Measurements from ENCODE around the gene HDAC11. TPM values are rescaled to one million over a fixed set of nuclear protein-coding genes. Genes with fewer than 3 reads are reported as not detected.

The HDAC11 gene
- total and polyA plus RNA-seq, 2 of the 13 experiments (the other 11 are each of a cell fraction or from before 2014, with no cell fraction given): 13.7 to 33.1 TPM

- H3K4me1 ChIP-seq (ENCODE audit: insufficient read depth, low read length): peaks cover 10% of the 10 kb centered on the region
- intact Hi-C loops (cut with micrococcal nuclease; ENCODE audit: unreplicated experiment) (no loop called here), in situ Hi-C loops (cut with HindIII; ENCODE audit: extremely low pct_ligation_motif_present, low pct_unique_long_range_greater_than_20kb) (no loop called here)
- no peak overlapping the region for H3K9ac ChIP-seq (ENCODE audit: insufficient read depth, low read depth, low read length)
- BruUV-seq (replicated peaks): no TSS peak
- CTCF ChIA-PET (ENCODE audit: low intra/inter-chr PET ratio, low total read pairs): no interaction called here
- no peak for FAIRE-seq
- no peak for ATAC-seq
- no peak overlapping the region for H3K4me2 ChIP-seq (ENCODE audit: low read depth, low read length)
- peaks cover 8 to 51% of the 10 kb centered on the region in 2 experiments for H3K27me3 ChIP-seq (ENCODE audit: control insufficient read depth in 1 of 2, insufficient read depth in 2 of 2, low read length in 2 of 2)
- no peaks in the 10 kb centered on the region for H4K20me1 ChIP-seq (ENCODE audit: insufficient read depth, low read length)
- no peak for DNase-seq (ENCODE audit: low spot score)
- 2% methylated on average over 12 of the region's 12 CpGs for WGBS (ENCODE audit: low lambda C conversion rate)
- no peak overlapping the region for H3K4me3 ChIP-seq (replicated peaks in 1 of 3; ENCODE audit: insufficient read depth in 1 of 3, low read depth in 2 of 3, low read length in 3 of 3)
- POLR2A ChIA-PET: no interaction called here
- no peaks in the 10 kb centered on the region for H3K36me3 ChIP-seq (replicated peaks in 1 of 2; ENCODE audit: control insufficient read depth in 1 of 2, insufficient read depth in 2 of 2, low read length in 2 of 2)
- no peaks in the 10 kb centered on the region for H3K9me3 ChIP-seq (ENCODE audit: low read length)
- H3K27ac ChIP-seq (ENCODE audit: extremely low read length, insufficient read depth, low read length): no peak overlapping the region
- H2AFZ ChIP-seq (ENCODE audit: low read length): no peak overlapping the region
- TF ChIP-seq CTCF (CRISPR knock-in tag; IDR thresholded peaks at IDR 0.05) (no peak), ELF3 (CRISPR knock-in tag; IDR thresholded peaks at IDR 0.05) (no peak), ZNF577 (CRISPR knock-in tag; IDR thresholded peaks at IDR 0.05; ENCODE audit: borderline replicate concordance, low read depth) (no peak), MYNN (CRISPR knock-in tag; IDR thresholded peaks at IDR 0.05; ENCODE audit: low read depth) (no peak), ZNF10 (CRISPR knock-in tag; IDR thresholded peaks at IDR 0.05; ENCODE audit: borderline replicate concordance, low read depth) (no peak), NRL (CRISPR knock-in tag; IDR thresholded peaks at IDR 0.05; ENCODE audit: borderline replicate concordance) (no peak), ZNF589 (CRISPR knock-in tag; conservative IDR thresholded peaks at IDR 0.05) (no peak), KDM5A (IDR thresholded peaks at IDR 0.05; ENCODE audit: borderline replicate concordance, low read length) (no peak), ZNF3 (CRISPR knock-in tag; IDR thresholded peaks at IDR 0.05) (no peak), HMG20A (CRISPR knock-in tag; IDR thresholded peaks at IDR 0.05; ENCODE audit: borderline replicate concordance) (no peak), SMAD1 (CRISPR knock-in tag; IDR thresholded peaks at IDR 0.05; ENCODE audit: borderline replicate concordance, low read depth) (no peak), CBFB (CRISPR knock-in tag; IDR thresholded peaks at IDR 0.05) (no peak), CCAR2 (optimal IDR thresholded peaks at IDR 0.05; ENCODE audit: low read depth, low read length) (no peak), ZBTB39 (CRISPR knock-in tag; IDR thresholded peaks at IDR 0.05) (no peak), GABPB1 (CRISPR knock-in tag; IDR thresholded peaks at IDR 0.05) (no peak), BRD4 (CRISPR knock-in tag; IDR thresholded peaks at IDR 0.05) (no peak)
- no peaks in the 10 kb centered on the region for H3K79me2 ChIP-seq (ENCODE audit: insufficient read depth, low read length)
Observed at GRCh38 chr3:13530241-13531009, 50.3 kb downstream of the HDAC11 start.

All from HepG2 (cell line).